Coronary artery (tissue), 2 donors: Measurements from ENCODE around the gene LAMC3.

Experiments
- DNase-seq: peaks from one replicate; pipeline ENCODE4 v3.0.0-alpha.2; 2017; ENCODE audit warnings: low spot score
- H3K27ac ChIP-seq, 2 donors: fragments of 200-600 bp; sonication (generic); one replicate each; pipeline ENCODE4 v1.5.1; 2016 to 2019
- H3K4me3 ChIP-seq: fragments of 200-600 bp; sonication (generic); 2 replicates; pipeline ENCODE4 v1.5.1; 2016; ENCODE audit warnings: mild to moderate bottlenecking, moderate library complexity
- TF ChIP-seq, protein P1 (sequence below): fragments of 200-600 bp; sonication (generic); IDR thresholded peaks from one replicate; pipeline ENCODE4 v1.5.1; 2019; ENCODE audit warnings: antibody characterized with exemption

LAMC3 gene

DNA sequence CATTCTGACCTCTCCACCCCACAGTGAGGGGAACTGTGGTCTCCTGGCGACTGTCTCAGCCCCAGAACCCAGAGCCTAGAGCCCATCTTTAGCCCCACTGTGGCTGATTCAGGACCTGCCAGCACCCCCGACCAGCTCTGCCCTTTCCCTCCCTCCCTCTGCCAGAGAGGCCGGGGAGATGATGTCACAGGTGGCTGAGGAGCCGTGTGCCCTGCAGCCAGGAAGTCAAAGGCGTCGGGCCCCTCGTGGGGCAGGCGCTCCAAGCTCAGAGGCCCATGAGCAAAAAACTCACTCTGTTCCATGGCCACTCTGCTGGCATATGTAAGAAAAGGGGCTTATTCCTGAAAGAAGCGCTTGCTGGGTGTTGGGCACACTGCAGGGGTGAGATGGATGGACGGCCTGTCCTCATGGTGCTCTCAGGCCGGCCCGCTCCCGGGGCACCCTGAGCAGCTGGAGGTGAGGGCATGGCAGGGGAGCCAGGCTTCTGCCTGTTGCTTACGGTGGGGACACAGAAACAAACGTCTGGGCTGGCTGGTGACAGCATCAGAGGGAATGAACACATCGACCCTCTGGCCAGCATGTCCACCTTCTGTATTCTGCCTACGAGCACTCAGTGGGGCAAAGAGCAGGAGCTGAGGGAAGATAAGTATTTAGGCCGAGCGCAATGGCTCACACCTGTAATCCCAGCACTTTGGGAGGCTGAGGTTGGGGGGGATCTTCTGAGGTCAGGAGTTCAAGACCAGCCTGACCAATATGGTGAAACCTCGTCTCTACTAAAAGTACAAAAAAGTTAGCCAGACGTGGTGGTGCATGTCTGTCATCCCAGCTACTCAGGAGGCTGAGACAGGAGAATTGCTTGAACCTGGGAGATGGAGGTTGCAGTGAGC is 41.1 kb downstream of the LAMC3 start:
- no peak overlapping the region for H3K4me3 ChIP-seq
- TF ChIP-seq, protein P1, sequence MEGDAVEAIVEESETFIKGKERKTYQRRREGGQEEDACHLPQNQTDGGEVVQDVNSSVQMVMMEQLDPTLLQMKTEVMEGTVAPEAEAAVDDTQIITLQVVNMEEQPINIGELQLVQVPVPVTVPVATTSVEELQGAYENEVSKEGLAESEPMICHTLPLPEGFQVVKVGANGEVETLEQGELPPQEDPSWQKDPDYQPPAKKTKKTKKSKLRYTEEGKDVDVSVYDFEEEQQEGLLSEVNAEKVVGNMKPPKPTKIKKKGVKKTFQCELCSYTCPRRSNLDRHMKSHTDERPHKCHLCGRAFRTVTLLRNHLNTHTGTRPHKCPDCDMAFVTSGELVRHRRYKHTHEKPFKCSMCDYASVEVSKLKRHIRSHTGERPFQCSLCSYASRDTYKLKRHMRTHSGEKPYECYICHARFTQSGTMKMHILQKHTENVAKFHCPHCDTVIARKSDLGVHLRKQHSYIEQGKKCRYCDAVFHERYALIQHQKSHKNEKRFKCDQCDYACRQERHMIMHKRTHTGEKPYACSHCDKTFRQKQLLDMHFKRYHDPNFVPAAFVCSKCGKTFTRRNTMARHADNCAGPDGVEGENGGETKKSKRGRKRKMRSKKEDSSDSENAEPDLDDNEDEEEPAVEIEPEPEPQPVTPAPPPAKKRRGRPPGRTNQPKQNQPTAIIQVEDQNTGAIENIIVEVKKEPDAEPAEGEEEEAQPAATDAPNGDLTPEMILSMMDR = no peak
- H3K27ac ChIP-seq = no peak overlapping the region
- DNase-seq = no peak

DNA sequence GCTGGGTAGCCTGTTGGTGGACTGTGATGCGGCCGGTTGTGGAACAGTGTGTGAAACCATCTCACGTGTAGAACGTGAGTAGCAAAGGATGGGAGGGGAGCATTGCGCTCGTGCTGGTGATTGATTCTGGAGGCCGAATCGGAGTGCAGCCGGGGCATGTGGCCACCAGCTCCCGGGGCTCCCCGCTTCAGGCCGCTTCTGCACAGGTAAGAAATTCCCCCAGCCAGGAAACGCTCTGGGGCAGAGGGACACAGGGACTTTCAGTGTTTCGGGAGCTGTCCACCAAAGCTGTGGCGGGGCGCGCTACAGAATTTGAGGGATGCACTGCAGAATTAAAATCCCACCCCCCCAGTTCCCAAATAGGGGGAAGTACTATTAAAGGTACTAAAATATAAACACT is 41.9 kb downstream of the LAMC3 start:
- DNase-seq = no peak
- Histone ChIP-seq H3K4me3 (no peak overlapping the region), H3K27ac (no peak overlapping the region)
- TF ChIP-seq, protein P1 = no peak

DNA sequence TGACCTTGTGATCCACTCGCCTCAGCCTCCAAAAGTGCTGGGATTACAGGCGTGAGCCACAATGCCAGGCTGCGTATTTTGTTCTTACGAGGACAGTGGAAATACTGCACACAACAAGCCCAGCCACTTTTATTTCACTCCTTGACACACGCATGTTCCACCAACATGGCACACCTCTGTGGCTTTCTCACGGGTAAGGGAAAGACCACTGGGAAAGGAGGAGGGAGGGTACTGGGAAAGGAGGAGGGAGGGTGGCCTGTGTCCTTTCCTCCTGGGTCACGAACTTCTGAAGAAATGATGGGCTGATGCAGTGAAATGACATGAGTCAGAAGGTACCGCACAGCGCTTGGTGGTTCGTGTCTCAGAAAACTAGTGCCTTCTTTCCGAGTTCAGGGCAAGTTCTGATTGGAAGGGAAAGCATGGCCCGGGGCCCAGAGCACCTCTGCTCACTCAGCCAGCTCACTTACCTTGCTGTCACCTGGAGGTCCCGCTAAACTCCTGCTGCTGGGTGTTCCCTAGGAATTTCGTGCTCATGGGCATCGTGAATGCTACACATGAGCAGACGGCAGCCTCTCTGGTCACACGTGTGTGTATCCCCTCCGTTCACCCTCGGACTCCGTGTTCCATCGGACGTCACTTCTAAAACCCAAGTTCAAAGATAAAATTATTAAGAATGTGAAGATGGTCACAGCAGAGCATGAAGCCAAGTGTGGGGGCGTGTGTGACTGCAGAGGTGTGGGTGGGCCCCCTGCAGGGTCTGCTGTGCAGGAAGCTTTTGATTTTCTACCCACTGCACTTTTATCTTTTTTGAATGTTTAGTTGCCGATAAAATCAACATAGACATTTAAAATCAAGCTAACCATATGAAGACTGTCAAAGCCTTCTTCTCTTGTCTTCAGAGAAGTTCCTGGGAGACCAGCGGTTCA is 42.9 kb downstream of the LAMC3 start:
- DNase-seq = no peak
- H3K27ac ChIP-seq = no peak overlapping the region
- no peak overlapping the region for H3K4me3 ChIP-seq
- TF ChIP-seq, protein P1 = no peak

DNA sequence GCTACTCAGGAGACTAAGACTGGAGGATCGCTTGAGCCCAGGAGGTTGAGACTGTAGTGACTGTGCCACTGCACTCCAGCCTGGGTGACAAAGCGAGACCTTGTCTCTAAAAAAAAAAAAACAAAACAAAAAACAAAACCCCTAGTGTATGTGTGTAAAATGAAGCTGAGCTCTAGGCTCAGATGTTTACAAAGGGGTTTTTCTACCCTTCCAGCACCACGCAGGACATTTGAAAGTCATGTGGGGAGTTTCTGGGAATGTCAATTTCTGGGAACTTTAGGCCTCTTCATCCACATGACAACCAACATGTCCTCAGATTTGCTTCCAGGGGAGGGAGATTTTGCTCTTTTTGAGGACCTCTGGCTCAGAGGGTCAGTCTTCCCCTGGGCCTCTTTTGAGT is 44.9 kb downstream of the LAMC3 start:
- H3K4me3 ChIP-seq = no peak overlapping the region
- TF ChIP-seq, protein P1 = no peak
- H3K27ac ChIP-seq = no peak overlapping the region
- no peak for DNase-seq

DNA sequence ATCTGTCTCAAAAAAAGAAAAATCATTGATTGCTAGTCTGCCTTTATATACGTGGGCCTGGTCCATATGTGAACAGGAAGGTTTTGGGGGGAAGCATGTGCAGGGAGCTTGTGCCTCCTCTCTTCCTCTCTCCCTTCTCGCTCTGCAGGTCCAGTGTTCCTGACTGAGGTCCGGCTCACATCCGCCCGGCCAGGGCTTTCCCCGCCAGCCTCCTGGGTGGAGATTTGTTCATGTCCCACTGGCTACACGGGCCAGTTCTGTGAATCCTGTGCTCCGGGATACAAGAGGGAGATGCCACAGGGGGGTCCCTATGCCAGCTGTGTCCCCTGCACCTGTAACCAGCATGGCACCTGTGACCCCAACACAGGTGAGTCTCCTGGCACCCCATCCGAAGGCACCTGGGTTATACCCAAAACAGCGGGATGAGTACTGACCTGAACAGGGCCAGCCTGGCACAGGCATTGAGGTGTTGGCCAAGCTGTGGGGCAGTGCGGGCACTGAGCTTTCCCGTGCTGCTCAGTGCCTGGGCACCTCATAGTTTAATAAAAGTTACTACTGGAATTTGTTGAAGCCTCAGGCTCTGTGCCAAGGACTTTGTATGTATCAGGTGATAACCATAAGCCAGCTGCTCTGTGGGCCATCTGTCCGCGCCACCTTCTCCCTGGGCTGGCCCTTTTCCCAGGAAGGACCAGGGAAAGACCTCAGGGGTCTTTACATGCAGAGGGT is 48.0 kb downstream of the LAMC3 start:
- Histone ChIP-seq H3K4me3 (no peak overlapping the region), H3K27ac (no peak overlapping the region)
- TF ChIP-seq, protein P1 = no peak
- no peak for DNase-seq

DNA sequence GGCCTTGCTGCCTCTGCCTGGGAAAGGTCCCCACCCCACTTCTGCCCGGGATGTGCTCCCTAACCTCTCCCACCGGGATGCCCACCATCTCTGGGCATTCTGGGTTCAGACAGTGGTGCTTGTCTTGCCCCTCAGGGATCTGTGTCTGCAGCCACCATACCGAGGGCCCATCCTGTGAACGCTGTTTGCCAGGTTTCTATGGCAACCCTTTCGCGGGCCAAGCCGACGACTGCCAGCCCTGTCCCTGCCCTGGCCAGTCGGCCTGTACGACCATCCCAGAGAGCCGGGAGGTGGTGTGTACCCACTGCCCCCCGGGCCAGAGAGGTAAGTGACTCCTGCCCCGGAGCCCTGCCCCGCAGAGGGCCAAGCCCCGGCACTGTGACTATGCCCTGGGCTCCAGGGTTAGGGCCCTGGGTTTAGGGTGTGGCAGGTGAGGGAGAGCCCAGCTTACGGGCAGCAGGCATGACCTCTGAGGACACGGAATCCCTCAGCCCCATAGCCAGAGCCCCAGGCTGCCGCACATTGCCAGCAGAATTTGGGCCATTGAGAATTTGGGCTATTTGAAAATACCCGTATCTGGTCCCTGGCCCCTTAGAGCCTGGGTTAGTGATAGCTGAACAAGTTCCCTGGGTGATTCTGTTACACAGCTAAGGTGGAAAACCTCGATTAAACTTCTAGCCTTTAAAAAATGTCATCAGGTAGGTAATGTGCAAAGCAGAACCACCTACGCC is 52.1 kb downstream of the LAMC3 start:
- TF ChIP-seq, protein P1 = no peak
- DNase-seq = no peak
- Histone ChIP-seq H3K27ac (no peak overlapping the region), H3K4me3 (no peak overlapping the region)
